ENCODE results near the gene MRGPRX1. TPM values are rescaled to one million over a fixed set of nuclear protein-coding genes. Genes with fewer than 3 reads are reported as not detected.

MRGPRX1 gene
- total RNA-seq, 1 donor from 2014 or later = not detected

DNA sequence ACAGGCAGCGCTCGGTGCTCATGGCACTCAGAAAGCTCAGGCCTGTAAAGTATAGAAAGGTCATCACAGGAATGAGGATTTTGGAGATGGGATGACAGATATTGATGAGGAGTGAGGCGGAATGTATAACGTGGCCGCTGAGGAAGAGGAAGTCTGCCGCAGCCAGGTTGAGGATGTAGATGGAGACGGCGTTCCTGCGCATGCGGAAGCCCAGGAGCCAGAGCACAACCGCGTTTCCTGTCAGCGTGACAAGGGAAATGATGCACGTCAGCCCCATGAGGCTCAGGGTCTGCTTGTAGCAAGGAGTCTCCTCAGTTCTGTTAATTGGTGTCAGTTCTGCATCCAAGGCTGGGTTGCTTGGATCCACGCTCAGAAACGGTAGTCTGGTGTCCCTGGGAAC is 33.1 kb upstream of the MRGPRX1 start:
- Histone ChIP-seq H3K4me3 (ENCODE audit: low read depth, low read length) (no peak overlapping the region), H3K36me3 (ENCODE audit: control insufficient read depth, insufficient read depth, low read length) (no peaks in the 10 kb centered on the region), H3K27me3 (ENCODE audit: control insufficient read depth, insufficient read depth, low read length) (no peaks in the 10 kb centered on the region)
- TF ChIP-seq, protein P1, sequence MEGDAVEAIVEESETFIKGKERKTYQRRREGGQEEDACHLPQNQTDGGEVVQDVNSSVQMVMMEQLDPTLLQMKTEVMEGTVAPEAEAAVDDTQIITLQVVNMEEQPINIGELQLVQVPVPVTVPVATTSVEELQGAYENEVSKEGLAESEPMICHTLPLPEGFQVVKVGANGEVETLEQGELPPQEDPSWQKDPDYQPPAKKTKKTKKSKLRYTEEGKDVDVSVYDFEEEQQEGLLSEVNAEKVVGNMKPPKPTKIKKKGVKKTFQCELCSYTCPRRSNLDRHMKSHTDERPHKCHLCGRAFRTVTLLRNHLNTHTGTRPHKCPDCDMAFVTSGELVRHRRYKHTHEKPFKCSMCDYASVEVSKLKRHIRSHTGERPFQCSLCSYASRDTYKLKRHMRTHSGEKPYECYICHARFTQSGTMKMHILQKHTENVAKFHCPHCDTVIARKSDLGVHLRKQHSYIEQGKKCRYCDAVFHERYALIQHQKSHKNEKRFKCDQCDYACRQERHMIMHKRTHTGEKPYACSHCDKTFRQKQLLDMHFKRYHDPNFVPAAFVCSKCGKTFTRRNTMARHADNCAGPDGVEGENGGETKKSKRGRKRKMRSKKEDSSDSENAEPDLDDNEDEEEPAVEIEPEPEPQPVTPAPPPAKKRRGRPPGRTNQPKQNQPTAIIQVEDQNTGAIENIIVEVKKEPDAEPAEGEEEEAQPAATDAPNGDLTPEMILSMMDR (IDR thresholded peaks at IDR 0.05; ENCODE audit: insufficient read depth, low read length, severe bottlenecking) = no peak
- FAIRE-seq (no peak), DNase-seq (ENCODE audit: low read depth) (no peak)

DNA sequence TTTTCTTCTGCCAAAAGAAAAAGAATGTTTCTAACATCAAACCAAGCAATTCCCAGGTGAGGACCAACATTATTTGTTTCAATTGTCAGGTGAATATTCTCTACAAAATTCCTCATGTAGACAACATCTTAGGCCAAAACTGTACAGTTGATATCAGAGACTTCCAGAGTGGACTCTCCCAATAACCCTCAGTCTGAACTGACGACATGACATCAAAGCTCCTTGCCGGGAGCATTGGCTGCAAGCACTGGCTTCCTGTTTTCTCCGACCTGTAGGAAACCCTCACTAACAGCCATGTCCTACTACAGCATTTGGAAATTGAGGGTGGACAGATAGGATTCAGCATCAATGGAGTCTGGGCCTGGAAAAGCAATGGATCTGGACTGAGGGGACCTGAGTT is 30.5 kb upstream of the MRGPRX1 start:
- no peak overlapping the region for H3K4me3 ChIP-seq (ENCODE audit: low read depth, low read length)
- TF ChIP-seq, protein P1 (IDR thresholded peaks at IDR 0.05; ENCODE audit: insufficient read depth, low read length, severe bottlenecking) = no peak
- H3K36me3 ChIP-seq (ENCODE audit: control insufficient read depth, insufficient read depth, low read length) = no peaks in the 10 kb centered on the region
- FAIRE-seq (no peak), DNase-seq (ENCODE audit: low read depth) (no peak)
- H3K27me3 ChIP-seq (ENCODE audit: control insufficient read depth, insufficient read depth, low read length) = no peaks in the 10 kb centered on the region

DNA sequence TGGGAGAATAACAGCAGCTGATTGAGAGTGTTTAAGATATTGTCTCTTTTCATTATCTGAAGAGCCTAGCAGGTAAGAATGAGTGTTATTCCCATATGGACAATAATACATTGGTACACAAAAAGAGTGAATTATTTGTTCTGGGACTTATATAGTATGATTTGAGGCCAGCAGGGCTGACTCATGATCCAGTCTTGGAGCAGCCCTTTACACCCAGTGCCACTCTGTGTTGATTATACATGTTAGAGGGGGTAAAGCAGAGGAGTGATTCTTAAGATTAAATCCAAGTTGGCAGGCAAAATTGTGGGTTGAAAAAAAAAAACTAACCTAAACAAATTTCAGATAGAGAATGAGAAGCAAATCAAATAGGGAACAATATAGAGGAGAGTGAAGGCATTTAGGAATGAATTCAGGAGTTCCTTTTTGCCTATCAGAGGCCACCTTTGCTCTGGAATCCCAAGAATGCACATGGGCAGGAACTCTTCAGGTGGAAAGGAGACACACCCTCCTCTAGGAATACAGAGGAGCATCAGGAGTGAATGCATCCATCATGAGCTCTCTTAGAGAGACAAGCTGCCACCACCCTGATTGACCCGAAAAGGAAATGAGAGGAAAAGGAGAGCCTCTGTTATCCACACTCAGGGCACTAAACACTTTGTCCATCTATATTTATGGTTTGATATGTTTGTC is 19.2 kb upstream of the MRGPRX1 start:
- no peak overlapping the region for H3K4me3 ChIP-seq (ENCODE audit: low read depth, low read length)
- H3K36me3 ChIP-seq (ENCODE audit: control insufficient read depth, insufficient read depth, low read length) = no peaks in the 10 kb centered on the region
- peak; percentile 25 for DNase-seq (ENCODE audit: low read depth)
- TF ChIP-seq, protein P1 (IDR thresholded peaks at IDR 0.05; ENCODE audit: insufficient read depth, low read length, severe bottlenecking) = no peak
- no peaks in the 10 kb centered on the region for H3K27me3 ChIP-seq (ENCODE audit: control insufficient read depth, insufficient read depth, low read length)
- FAIRE-seq = peak; percentile 85

DNA sequence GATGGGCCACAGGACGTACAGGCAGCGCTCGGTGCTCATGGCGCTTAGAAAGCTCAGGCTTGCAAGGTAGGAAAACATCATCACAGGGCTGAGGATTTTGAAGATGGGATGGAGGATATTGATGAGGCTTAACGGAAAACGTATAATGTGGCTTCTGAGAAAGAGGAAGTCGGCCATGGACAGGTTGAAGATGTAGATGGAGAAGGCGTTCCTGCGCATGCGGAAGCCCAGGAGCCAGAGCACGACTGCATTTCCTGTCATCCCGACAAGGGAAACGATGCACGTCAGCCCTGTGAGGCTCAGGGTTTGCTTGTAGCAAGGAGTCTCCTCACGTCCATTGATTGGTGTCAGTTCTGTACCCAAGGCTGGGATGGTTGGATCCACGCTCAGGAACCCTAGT is 17.4 kb upstream of the MRGPRX1 start:
- FAIRE-seq (peak; percentile 60), DNase-seq (ENCODE audit: low read depth) (no peak)
- H3K4me3 ChIP-seq (ENCODE audit: low read depth, low read length) = no peak overlapping the region
- no peaks in the 10 kb centered on the region for H3K27me3 ChIP-seq (ENCODE audit: control insufficient read depth, insufficient read depth, low read length)
- TF ChIP-seq, protein P1 (IDR thresholded peaks at IDR 0.05; ENCODE audit: insufficient read depth, low read length, severe bottlenecking) = no peak
- no peaks in the 10 kb centered on the region for H3K36me3 ChIP-seq (ENCODE audit: control insufficient read depth, insufficient read depth, low read length)

DNA sequence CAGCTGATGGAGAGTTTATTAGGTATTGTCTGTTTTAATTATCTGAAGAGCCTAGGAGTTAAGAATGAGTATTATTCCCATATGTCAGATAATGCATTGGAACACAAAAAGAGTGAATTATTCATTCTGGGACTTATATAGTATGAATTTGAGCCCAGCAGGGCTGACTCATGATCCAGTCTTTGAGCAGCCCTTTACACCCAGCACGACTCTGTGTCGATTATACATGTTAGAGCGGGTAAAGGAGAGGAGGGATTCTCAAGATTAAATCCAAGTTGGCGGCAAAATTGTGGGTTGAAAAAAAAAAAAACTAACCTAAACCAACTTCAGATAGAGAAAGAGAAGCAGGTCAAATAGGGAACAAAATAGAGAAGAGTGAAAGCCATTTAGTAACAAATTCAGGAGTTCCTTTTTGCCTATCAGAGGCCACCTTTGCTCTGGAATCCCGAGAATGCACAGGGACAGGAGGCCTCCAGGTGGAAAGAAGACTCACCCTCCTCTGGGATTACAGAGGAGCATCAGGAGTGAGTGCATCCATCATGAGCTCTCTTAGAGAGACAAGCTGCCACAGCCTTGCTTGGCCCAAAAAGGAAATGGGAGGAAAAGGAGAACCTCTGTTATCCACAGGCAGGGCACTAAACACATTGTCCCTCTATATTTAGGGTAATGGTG is 3.1 kb downstream of the MRGPRX1 start:
- H3K4me3 ChIP-seq (ENCODE audit: low read depth, low read length) = no peak overlapping the region
- DNase-seq (ENCODE audit: low read depth) (no peak), FAIRE-seq (peak; percentile 85)
- no peaks in the 10 kb centered on the region for H3K27me3 ChIP-seq (ENCODE audit: control insufficient read depth, insufficient read depth, low read length)
- H3K36me3 ChIP-seq (ENCODE audit: control insufficient read depth, insufficient read depth, low read length) = no peaks in the 10 kb centered on the region
- TF ChIP-seq, protein P1 (IDR thresholded peaks at IDR 0.05; ENCODE audit: insufficient read depth, low read length, severe bottlenecking) = no peak

Measured in bronchial epithelial cell (primary cell).